ENCODE measurements around the gene CPLANE2.
"Not testable (repeated sequence)": the region's sequence is repeated elsewhere in the genome, so short reads cannot be mapped to it uniquely, and the experiment has no call there.

The CPLANE2 gene

DNA sequence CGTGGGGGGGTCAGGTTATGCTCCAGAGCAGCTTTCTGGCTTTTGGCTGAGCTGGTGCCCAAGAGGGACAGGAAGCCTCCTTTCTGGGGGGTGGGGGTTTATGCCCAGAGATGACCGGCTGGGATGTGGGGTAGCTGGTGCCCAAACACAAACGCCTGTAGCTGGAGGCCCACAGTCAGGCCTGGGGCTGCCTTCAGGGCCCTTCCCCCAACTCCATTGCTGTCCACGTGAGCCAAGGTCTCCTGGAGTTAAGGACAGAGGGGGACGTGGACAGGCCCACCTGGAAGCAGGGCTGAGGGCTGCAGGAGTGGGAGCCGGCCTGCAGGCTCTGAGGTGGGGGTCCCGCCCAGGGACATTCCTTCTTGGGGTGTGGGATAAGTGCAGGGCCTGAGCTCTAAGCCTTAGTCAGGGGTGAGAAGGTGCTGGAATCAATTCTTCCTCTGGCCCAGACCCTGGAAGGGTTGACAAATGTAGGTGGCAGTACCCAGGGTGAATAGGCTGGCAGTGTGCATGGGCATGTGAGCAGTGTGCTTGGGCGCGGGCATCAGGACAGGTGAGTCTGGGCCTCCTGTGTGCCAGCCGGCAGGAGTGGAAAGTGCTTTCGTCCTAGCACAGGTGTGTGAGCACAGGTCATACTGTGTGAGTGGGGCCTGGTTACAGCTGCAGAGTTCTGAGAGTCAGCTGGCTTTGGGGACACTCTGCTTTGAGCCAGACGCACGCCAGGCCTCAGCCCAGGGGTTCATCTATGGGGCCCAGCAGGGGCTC is 6.8 kb downstream of the CPLANE2 start:
- no peak for DNase-seq (ENCODE audit: low spot score)

- no peak for DNase-seq (ENCODE audit: low spot score)
Measured at GRCh38 chr1:16226490-16227179, 10.3 kb downstream of the CPLANE2 start.

DNA sequence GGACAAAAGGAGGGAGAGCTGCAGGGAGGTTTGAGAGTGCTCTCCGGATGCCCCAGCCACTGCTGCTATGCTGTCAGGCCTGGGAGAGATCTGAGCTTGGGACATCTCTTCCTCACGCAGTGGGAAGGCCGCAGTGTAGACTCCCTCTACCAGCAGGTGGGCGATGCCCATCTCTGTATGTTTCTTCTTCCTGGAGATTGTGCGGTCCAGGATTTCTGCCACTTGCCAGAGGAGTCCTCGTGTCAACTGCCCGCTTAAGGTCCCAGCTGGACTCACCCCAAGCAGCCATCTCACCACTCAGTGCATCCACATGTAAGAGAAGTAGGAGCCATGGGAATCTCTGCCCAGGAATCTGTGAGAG is 10.9 kb downstream of the CPLANE2 start:
- no peak for DNase-seq (ENCODE audit: low spot score)

- no peak for DNase-seq (ENCODE audit: low spot score)
Measured at GRCh38 chr1:16224472-16224871, 12.5 kb downstream of the CPLANE2 start.

GRCh38 chr1:16222716-16223115 is 14.3 kb downstream of the CPLANE2 start:
- not testable (repeated sequence) for DNase-seq (ENCODE audit: low spot score)

GRCh38 chr1:16221499-16221898 is 15.5 kb downstream of the CPLANE2 start:
- DNase-seq (ENCODE audit: low spot score), result no peak

DNA sequence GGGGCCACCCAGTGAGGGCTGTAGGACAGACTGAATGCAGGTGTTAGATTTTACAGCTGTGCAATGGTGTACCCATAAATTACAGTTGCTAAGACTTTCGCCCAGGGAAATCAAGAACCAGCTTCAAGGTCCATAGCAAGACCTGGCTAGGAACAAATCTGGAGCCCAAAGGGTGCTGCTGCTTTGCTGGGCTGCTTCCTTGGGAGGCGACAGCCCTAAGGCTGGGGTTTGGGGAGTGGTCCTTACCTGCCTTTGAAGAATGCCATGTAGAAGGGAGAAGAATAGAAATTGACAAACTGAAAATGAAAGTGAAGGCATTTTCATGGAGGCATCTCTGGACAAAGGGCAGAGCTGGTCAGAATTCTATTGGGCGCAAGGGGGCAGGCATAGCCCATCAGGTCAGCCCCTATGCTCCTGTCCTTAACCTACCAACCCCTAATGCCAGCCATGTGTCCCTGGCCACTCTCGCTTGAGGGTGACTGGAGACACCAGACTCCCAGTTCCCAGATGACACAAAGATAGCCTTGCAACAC is 16.9 kb downstream of the CPLANE2 start:
- DNase-seq (ENCODE audit: low spot score), result no peak

DNA sequence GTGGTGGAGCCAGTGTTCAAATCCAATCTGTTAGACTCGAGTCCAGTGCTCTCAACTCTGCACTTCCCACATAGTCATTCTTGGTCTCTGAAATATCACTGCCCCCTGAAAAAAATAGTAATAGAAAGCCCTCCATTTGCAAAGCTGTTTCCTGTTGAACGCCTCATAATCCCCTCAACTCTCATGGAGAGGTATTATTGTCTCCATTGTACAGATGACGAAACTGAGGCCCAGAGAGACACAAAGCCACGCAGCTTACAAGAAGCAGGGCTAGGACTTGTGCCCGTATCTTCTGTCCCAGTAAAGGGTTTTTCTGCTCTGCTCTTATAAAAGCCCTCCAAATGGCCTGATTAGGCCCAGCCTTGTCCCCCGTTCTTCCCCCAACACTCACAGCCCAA is 18.3 kb downstream of the CPLANE2 start:
- DNase-seq (ENCODE audit: low spot score), result no peak

- DNase-seq (ENCODE audit: low spot score), result no peak
Measured at GRCh38 chr1:16218014-16218673, 18.8 kb downstream of the CPLANE2 start.

- peak; percentile 90 for DNase-seq (ENCODE audit: low spot score)
Measured at GRCh38 chr1:16217061-16217785, 19.8 kb downstream of the CPLANE2 start.

DNA sequence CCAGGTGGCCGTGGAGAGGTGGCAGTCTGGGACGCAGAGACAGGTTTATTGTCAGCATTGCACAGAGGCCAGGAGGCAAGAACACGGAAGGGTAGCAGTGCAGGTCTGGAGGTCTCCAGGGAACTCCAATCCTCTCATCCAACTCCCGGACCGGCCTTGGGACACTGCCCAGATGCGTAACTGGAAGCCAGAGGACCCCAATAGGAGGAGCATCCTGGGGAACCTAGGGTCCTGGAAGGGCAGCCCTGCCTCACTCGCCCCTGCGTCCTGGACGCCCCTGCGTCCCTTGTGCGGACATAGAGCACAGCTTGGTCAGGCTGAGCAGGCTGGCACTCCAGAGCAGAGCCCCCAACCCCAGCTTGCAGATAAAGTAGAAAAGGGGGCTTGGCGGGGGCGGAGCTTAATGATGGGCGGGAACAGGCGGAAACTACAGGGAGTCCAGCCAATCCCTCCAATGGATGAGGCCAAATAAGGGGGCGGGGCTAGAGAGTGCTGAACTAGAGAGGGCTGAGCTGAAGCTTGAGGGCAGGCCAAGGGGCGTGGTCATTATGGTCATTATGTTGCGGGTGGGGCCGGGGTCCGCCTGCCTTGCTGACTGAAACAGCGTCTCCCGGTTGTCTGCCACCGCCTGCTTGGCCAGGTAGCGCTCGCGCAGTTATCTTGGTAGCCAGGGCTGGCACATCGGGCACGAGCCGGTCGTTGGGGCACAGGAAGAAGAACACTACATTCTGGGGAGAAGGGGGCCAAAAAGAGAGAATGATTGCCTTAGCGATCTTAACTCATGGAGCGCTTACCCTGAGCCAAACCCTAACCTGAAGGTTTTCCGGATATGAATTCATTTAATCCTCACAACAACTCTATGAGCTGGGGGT is 20.9 kb downstream of the CPLANE2 start:
- DNase-seq (ENCODE audit: low spot score), result peak; percentile 75

- not testable (repeated sequence) for DNase-seq (ENCODE audit: low spot score)
Measured at GRCh38 chr1:16215240-16215639, 21.7 kb downstream of the CPLANE2 start.

GRCh38 chr1:16213544-16213943 is 23.4 kb downstream of the CPLANE2 start:
- not testable (repeated sequence) for DNase-seq (ENCODE audit: low spot score)

DNA sequence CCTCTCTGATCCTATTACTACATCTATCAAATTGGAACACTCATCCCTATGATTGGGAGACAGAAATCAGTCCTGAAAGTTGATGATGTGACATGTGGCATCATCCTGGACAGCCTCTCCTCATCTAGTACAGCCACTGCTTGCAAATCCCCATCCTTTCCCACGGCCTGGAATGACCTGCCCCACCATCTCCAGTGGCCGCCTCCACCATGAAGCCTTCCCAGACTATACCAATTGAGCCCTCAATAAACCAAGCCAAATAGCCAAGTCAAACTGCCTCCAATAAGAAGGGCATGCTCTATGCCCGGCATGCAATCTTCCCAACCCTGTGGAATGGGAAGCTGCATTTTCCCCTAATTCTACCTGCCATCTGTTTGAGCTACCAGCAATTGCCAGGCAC is 24.0 kb downstream of the CPLANE2 start:
- DNase-seq (ENCODE audit: low spot score), result no peak

GRCh38 chr1:16212251-16212961 is 24.6 kb downstream of the CPLANE2 start, which contains the start of gene ARHGEF19:
Gene ARHGEF19 (minus strand): TSS chr1:16212652. CDS start chr1:16209054, 3,598 bp downstream.
- no peak for DNase-seq (ENCODE audit: low spot score)

DNA sequence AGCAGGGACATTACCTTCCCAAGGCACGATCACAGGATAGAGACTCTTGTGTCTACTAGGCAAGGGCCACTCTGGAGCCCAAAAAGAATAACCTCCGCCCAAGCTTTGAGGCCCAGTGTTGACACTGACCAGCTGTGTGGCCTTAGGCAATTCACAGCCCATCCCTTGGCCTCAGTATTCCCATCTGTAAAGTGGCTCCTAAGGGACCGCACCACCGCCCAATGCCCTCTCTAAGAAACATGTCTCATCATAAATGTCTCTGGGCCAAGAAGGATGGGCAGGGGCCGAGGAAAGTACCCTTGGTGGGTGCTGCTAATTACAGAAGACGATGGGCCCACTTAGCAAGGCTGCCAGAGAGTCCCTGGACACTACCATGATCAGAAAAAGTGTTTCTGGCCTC is 25.2 kb downstream of the CPLANE2 start:
- DNase-seq (ENCODE audit: low spot score), result no peak

GRCh38 chr1:16210581-16210980 is 26.4 kb downstream of the CPLANE2 start:
- DNase-seq (ENCODE audit: low spot score), result no peak

- no peak for DNase-seq (ENCODE audit: low spot score)
Measured at GRCh38 chr1:16209847-16210407, 27.1 kb downstream of the CPLANE2 start.

DNA sequence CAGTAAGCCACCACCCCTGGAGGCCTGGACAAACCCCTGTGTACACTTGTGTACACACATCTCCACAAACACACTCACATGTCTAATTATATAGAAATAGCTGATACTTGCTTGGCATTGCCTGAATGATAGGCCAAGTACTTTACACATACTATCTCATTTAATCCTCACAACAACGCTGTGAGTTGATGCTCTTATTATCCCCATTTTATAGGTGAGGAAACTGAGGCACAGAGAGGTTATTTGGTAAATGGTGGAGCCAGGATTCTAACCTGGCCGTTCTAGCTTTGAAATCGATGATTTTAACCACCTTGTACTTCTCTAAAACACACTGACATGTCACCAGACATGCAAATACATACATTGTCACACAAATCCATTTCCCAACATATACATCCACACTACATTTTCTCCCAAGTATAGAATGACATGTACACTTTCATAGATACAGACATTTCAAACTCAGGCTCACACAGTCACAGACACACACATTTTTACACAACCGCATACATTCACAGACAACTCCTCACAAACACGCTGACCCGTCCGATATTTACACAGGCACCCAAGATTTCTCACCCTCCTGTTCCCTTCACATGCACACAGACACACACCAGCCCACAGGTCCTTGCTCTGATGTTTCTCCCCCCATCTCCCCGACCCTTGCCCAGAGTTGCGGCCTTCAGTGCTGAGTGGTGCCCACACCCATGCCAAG is 27.7 kb downstream of the CPLANE2 start:
- no peak for DNase-seq (ENCODE audit: low spot score)
